ENCODE results near the gene KRT81. TPM values are rescaled to one million over a fixed set of nuclear protein-coding genes. Genes with fewer than 3 reads are reported as not detected.

Gene KRT81
- total RNA-seq, 1 donor from 2014 or later: 0.83 TPM

- H3K27ac Mint-ChIP-seq (ENCODE audit: unreplicated experiment): no peak overlapping the region
- H3K4me3 Mint-ChIP-seq (ENCODE audit: unreplicated experiment): no peak overlapping the region
- peak; percentile 32 for DNase-seq (ENCODE audit: extremely low spot score, unreplicated experiment)
- no peaks in the 10 kb centered on the region for H3K36me3 Mint-ChIP-seq (ENCODE audit: unreplicated experiment)
- no peaks in the 10 kb centered on the region for H3K27me3 Mint-ChIP-seq (ENCODE audit: unreplicated experiment)
- TF ChIP-seq CTCF (IDR thresholded peaks at IDR 0.05): no peak
- no peaks in the 10 kb centered on the region for H3K9me3 Mint-ChIP-seq (ENCODE audit: unreplicated experiment)
- H3K4me1 Mint-ChIP-seq (ENCODE audit: unreplicated experiment): peaks cover 28% of the 10 kb centered on the region
These were observed 6.1 kb downstream of the KRT81 start for GRCh38 chr12:52285172-52285745.

- Mint-ChIP-seq H3K27ac (ENCODE audit: unreplicated experiment) (no peak overlapping the region), H3K27me3 (ENCODE audit: unreplicated experiment) (no peaks in the 10 kb centered on the region), H3K4me1 (ENCODE audit: unreplicated experiment) (peaks cover 34% of the 10 kb centered on the region), H3K9me3 (ENCODE audit: unreplicated experiment) (no peaks in the 10 kb centered on the region), H3K36me3 (ENCODE audit: unreplicated experiment) (no peaks in the 10 kb centered on the region), H3K4me3 (ENCODE audit: unreplicated experiment) (no peak overlapping the region)
- DNase-seq (ENCODE audit: extremely low spot score, unreplicated experiment): peak; percentile 32
- no peak for TF ChIP-seq CTCF (IDR thresholded peaks at IDR 0.05)
These were observed 6.7 kb downstream of the KRT81 start for GRCh38 chr12:52284562-52285171.

- H3K36me3 Mint-ChIP-seq (ENCODE audit: unreplicated experiment): no peaks in the 10 kb centered on the region
- peak overlapping the region; percentile 97 for H3K27ac Mint-ChIP-seq (ENCODE audit: unreplicated experiment)
- no peaks in the 10 kb centered on the region for H3K27me3 Mint-ChIP-seq (ENCODE audit: unreplicated experiment)
- peak; percentile 92 for DNase-seq (ENCODE audit: extremely low spot score, unreplicated experiment)
- peaks cover 52% of the 10 kb centered on the region for H3K4me1 Mint-ChIP-seq (ENCODE audit: unreplicated experiment)
- H3K9me3 Mint-ChIP-seq (ENCODE audit: unreplicated experiment): no peaks in the 10 kb centered on the region
- no peak overlapping the region for H3K4me3 Mint-ChIP-seq (ENCODE audit: unreplicated experiment)
- no peak for TF ChIP-seq CTCF (IDR thresholded peaks at IDR 0.05)
These were observed 10.4 kb downstream of the KRT81 start for GRCh38 chr12:52280796-52281560.

GRCh38 chr12:52280319-52280795 is 11.0 kb downstream of the KRT81 start:
- no peaks in the 10 kb centered on the region for H3K9me3 Mint-ChIP-seq (ENCODE audit: unreplicated experiment)
- H3K4me1 Mint-ChIP-seq (ENCODE audit: unreplicated experiment): peaks cover 52% of the 10 kb centered on the region
- H3K4me3 Mint-ChIP-seq (ENCODE audit: unreplicated experiment): no peak overlapping the region
- no peaks in the 10 kb centered on the region for H3K27me3 Mint-ChIP-seq (ENCODE audit: unreplicated experiment)
- TF ChIP-seq CTCF (IDR thresholded peaks at IDR 0.05): no peak
- H3K36me3 Mint-ChIP-seq (ENCODE audit: unreplicated experiment): no peaks in the 10 kb centered on the region
- peak; percentile 83 for DNase-seq (ENCODE audit: extremely low spot score, unreplicated experiment)
- peak overlapping the region; percentile 97 for H3K27ac Mint-ChIP-seq (ENCODE audit: unreplicated experiment)

All from osteocyte (in vitro differentiated cells).